Activated effector memory CD4-positive, alpha-beta T cell treated with anti-CD3 and anti-CD28 coated beads, Interleukin-2, amount 50 U/mL, for 16 hours (primary cell): ENCODE data around the gene TBC1D21.
A peak's percentile ranks its signal among the peaks of the same experiment; 100 is the strongest.
"Not testable (repeated sequence)": the region's sequence is repeated elsewhere in the genome, so short reads cannot be mapped to it uniquely, and the experiment has no call there.

ENCODE experiments used
- DNase-seq: peaks from one replicate; pipeline ENCODE4 v3.0.0-alpha.2; 2020

The TBC1D21 gene

GRCh38 chr15:73931441-73931840, 58.1 kb downstream of the TBC1D21 start:
- no peak for DNase-seq

GRCh38 chr15:73932381-73933191, 59.2 kb downstream of the TBC1D21 start:
- DNase-seq = no peak

GRCh38 chr15:73934281-73934680, 60.9 kb downstream of the TBC1D21 start:
- DNase-seq = peak; percentile 65

GRCh38 chr15:73935547-73935946, 62.2 kb downstream of the TBC1D21 start:
- DNase-seq = no peak

GRCh38 chr15:73936181-73936580, 62.8 kb downstream of the TBC1D21 start:
- DNase-seq = no peak

- no peak for DNase-seq
Observed at GRCh38 chr15:73936588-73937290, 63.4 kb downstream of the TBC1D21 start.

- DNase-seq = no peak
Observed at GRCh38 chr15:73937296-73937695, 63.9 kb downstream of the TBC1D21 start.

- no peak for DNase-seq
Observed at GRCh38 chr15:73937726-73938125, 64.4 kb downstream of the TBC1D21 start.

GRCh38 chr15:73938516-73938915, 65.2 kb downstream of the TBC1D21 start:
- not testable (repeated sequence) for DNase-seq
